IMR-90 (cell line): ENCODE data around the gene ZCCHC7. TPM values are rescaled to one million over a fixed set of nuclear protein-coding genes. Genes with fewer than 3 reads are reported as not detected.
"Not testable (repeated sequence)": the region's sequence is repeated elsewhere in the genome, so short reads cannot be mapped to it uniquely, and the experiment has no call there.

Source experiments
- ATAC-seq: fragments of 200-7000 bp; cut with Tn5 transposase; 2 replicates; pipeline ENCODE4 v1.9.1; 2020; ENCODE audit warnings: low read depth, mild to moderate bottlenecking, moderate library complexity
- BruUV-seq: library from RNA; stranded (reverse); fragments of 400-500 nt; replicated peaks from 2 replicates; lab custom pipeline; 2021; lab: Mats Ljungman, UMichigan
- CTCF ChIA-PET: fragments of 300-600 bp; formaldehyde crosslinking; extraction: SDS; loops from one replicate; lab custom pipeline; 2021; ENCODE audit warnings: antibody characterized with exemption; lab: Yijun Ruan, JAX
- POLR2A ChIA-PET: fragments of 300-600 bp; sonication (Branson Sonifier 250); formaldehyde crosslinking; loops from one replicate; lab custom pipeline; 2022; ENCODE audit warnings: antibody characterized with exemption; ENCODE audit not compliant: unreplicated experiment; lab: Charles Lee
- DNase-seq: peaks from one replicate; pipeline ENCODE4 v3.0.0; 2013
- H2AFZ ChIP-seq: replicated peaks from 2 replicates; pipeline ENCODE3; 2013; ENCODE audit warnings: low read length, mild to moderate bottlenecking; ENCODE audit not compliant: poor library complexity
- H2AK5ac ChIP-seq: 2 replicates; pipeline ENCODE4 v1.6.1; 2013; ENCODE audit warnings: low read depth, low read length, inconsistent platforms
- H2AK9ac ChIP-seq: replicated peaks from 2 replicates; pipeline ENCODE3; 2013; ENCODE audit warnings: mild to moderate bottlenecking, low read depth, low read length, moderate library complexity; ENCODE audit not compliant: poor library complexity
- H2BK120ac ChIP-seq: 2 replicates; pipeline ENCODE4 v1.6.1; 2013; ENCODE audit warnings: low read depth, low read length, inconsistent platforms
- H2BK15ac ChIP-seq: 3 replicates; pipeline ENCODE4 v1.6.1; 2013; ENCODE audit warnings: low read depth, low read length, inconsistent platforms
- H2BK20ac ChIP-seq: 2 replicates; pipeline ENCODE4 v1.6.1; 2013; ENCODE audit warnings: low read depth, mild to moderate bottlenecking, inconsistent platforms, low read length, moderate library complexity
- H2BK5ac ChIP-seq: 2 replicates; pipeline ENCODE4 v1.6.1; 2013; ENCODE audit warnings: mild to moderate bottlenecking, low read depth, low read length, inconsistent platforms; ENCODE audit not compliant: poor library complexity, severe bottlenecking
- H3K14ac ChIP-seq: replicated peaks from 2 replicates; pipeline ENCODE4 v1.6.1; 2013; ENCODE audit warnings: low read depth, low read length, inconsistent platforms
- H3K18ac ChIP-seq: 2 replicates; pipeline ENCODE4 v1.6.1; 2013; ENCODE audit warnings: low read depth, low read length, control low read depth
- H3K23ac ChIP-seq: 2 replicates; pipeline ENCODE4 v1.6.1; 2013; ENCODE audit warnings: low read depth, low read length, inconsistent platforms
- H3K27ac ChIP-seq: 2 replicates; pipeline ENCODE4 v1.5.1; 2013; ENCODE audit warnings: mild to moderate bottlenecking, control low read depth, low read length; ENCODE audit not compliant: insufficient read depth
- H3K27me3 ChIP-seq: 2 replicates; pipeline ENCODE4 v1.6.1; 2013; ENCODE audit warnings: low read length; ENCODE audit not compliant: control insufficient read depth, insufficient read depth
- H3K36me3 ChIP-seq: 2 replicates; pipeline ENCODE4 v1.6.1; 2013; ENCODE audit warnings: low read length, mixed read lengths; ENCODE audit not compliant: control insufficient read depth, insufficient read depth
- H3K4ac ChIP-seq: 2 replicates; pipeline ENCODE4 v1.6.1; 2013; ENCODE audit warnings: low read depth, low read length, inconsistent platforms
- H3K4me1 ChIP-seq: 2 replicates; pipeline ENCODE4 v1.6.1; 2013; ENCODE audit warnings: low read length, mixed read lengths; ENCODE audit not compliant: control insufficient read depth, insufficient read depth
- H3K4me2 ChIP-seq: 2 replicates; pipeline ENCODE4 v1.6.1; 2013; ENCODE audit warnings: low read depth, mild to moderate bottlenecking, control low read depth, low read length, moderate library complexity
- H3K4me3 ChIP-seq: 2 replicates; pipeline ENCODE4 v1.5.1; 2013; ENCODE audit warnings: low read depth, mild to moderate bottlenecking, control low read depth, low read length, moderate library complexity; ENCODE audit not compliant: insufficient read depth
- H3K56ac ChIP-seq: 2 replicates; pipeline ENCODE4 v1.6.1; 2013; ENCODE audit warnings: low read length, inconsistent platforms; ENCODE audit not compliant: insufficient read depth; ENCODE audit errors: extremely low read depth
- H3K79me1 ChIP-seq, 2 experiments: 2 replicates each; pipeline ENCODE4 v1.6.1; 2013; ENCODE audit warnings: low read length in 2 of 2, inconsistent platforms in 1 of 2, low read depth in 1 of 2
- H3K9ac ChIP-seq: 2 replicates; pipeline ENCODE4 v1.6.1; 2013; ENCODE audit warnings: low read depth, low read length, control low read depth
- H3K9me1 ChIP-seq: 2 replicates; pipeline ENCODE4 v1.6.1; 2013; ENCODE audit warnings: low read length, inconsistent platforms; ENCODE audit not compliant: insufficient read depth
- H3K9me3 ChIP-seq: 2 replicates; pipeline ENCODE4 v1.6.1; 2013; ENCODE audit warnings: low read length; ENCODE audit not compliant: control insufficient read depth, insufficient read depth
- H4K20me1 ChIP-seq: 2 replicates; pipeline ENCODE4 v1.6.1; 2013; ENCODE audit warnings: low read length, inconsistent platforms; ENCODE audit not compliant: insufficient read depth
- H4K5ac ChIP-seq: 2 replicates; pipeline ENCODE4 v1.6.1; 2013; ENCODE audit warnings: mild to moderate bottlenecking, low read depth, low read length, control low read depth
- H4K8ac ChIP-seq, 2 experiments: 2 replicates each; pipeline ENCODE4 v1.6.1; 2013; ENCODE audit warnings: low read depth in 2 of 2, low read length in 2 of 2, control low read depth in 1 of 2, inconsistent platforms in 1 of 2
- H4K91ac ChIP-seq: 2 replicates; pipeline ENCODE4 v1.6.1; 2013; ENCODE audit warnings: low read depth, low read length, inconsistent platforms; ENCODE audit not compliant: insufficient read depth
- WGBS, 2 experiments: methylation state at CpG; one replicate each; pipeline versions ENCODE4 v1.1.5 to v1.1.7; 2013; ENCODE audit warnings: missing lambda C conversion rate in 2 of 2; ENCODE audit not compliant: insufficient read length in 1 of 2; ENCODE audit errors: extremely low coverage in 2 of 2; 5-methylcytosine and 5-hydroxymethylcytosine counted together
- dilution Hi-C: fragments of 300-500 bp; cut with HindIII; formaldehyde crosslinking; loops from one replicate; pipeline ENCODE4 v1.14.3; 2018; ENCODE audit warnings: low sequenced_read_pairs; ENCODE audit not compliant: unreplicated experiment
- in situ Hi-C: fragments of 300-500 bp; cut with MboI; formaldehyde crosslinking; loops from 3 replicates; pipeline ENCODE4 v1.14.3; 2019; ENCODE audit warnings: low sequenced_read_pairs, inconsistent platforms, mixed read lengths
- intact Hi-C: fragments of 100-400 bp; cut with micrococcal nuclease; formaldehyde crosslinking; loops from 2 replicates; pipeline ENCODE4 v1.10.0; 2022
- polyA plus RNA-seq, 3 experiments: library from polyadenylated mRNA; depleted of rRNA; stranded (reverse); fragments of >200 nt; gene quantifications; 2 replicates each; pipeline ENCODE4 v1.2.3, GENCODE V29; 2012; ENCODE audit warnings: low replicate concordance in 1 of 3
- total RNA-seq: library from RNA; depleted of rRNA; stranded (reverse); fragments of >200 nt; gene quantifications from 2 replicates; pipeline ENCODE4 v1.2.3, GENCODE V29; 2012

ZCCHC7 gene
- total and polyA plus RNA-seq, 2 of the 4 experiments (the other 2 are of a cell fraction) = 13.6 to 28.7 TPM

DNA sequence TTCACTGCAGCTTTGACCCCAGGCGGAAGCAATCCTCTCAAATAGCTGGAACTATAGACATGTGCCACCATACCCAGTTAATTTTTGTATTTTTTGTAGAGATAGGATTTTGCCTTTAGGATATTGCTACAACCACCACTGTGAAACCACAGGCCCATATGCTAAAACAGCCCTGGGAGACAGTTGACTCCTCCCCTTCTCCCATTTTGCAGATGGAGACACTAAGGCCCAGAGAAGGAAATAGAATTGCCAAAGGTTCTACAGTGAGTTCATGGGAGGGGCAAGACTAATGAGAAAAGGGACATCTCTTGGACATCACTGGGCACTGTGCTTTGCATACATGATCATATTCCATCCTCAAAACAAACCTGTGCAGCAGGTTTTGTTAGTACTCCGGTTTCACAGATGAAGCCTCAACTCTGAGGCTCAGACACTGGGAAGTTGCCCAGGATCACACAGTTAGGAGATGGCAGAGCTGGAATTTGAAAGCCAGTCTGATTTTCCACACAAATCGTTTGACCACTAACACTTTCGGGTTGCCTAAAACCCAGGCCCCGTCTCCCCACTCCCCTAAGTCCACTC is 27.6 kb upstream of the ZCCHC7 start:
- H2AK9ac ChIP-seq, H3K9me3 ChIP-seq, H3K4me3 ChIP-seq, DNase-seq, BruUV-seq, H2AFZ ChIP-seq, in situ Hi-C loops, H2BK5ac ChIP-seq, dilution Hi-C loops, H3K14ac ChIP-seq, CTCF ChIA-PET, H4K8ac ChIP-seq, H3K4me1 ChIP-seq, H3K36me3 ChIP-seq, H3K9ac ChIP-seq, H3K18ac ChIP-seq, H3K23ac ChIP-seq, H2AK5ac ChIP-seq, H3K4ac ChIP-seq, H3K27me3 ChIP-seq, H3K4me2 ChIP-seq, H2BK15ac ChIP-seq, H4K5ac ChIP-seq, H4K91ac ChIP-seq, H2BK20ac ChIP-seq, ATAC-seq, H3K79me1 ChIP-seq, H3K27ac ChIP-seq, POLR2A ChIA-PET, H3K56ac ChIP-seq, H3K9me1 ChIP-seq, H2BK120ac ChIP-seq, H4K20me1 ChIP-seq, intact Hi-C loops: not testable (repeated sequence)
- no CpG with 5 or more reads among the region's 5 CpGs for WGBS, 2 experiments
